NT2/D1 (cell line): ENCODE measurements around the gene PKNOX2.

Source experiments
- SUZ12 ChIP-seq: IDR thresholded peaks from 2 replicates; pipeline ENCODE4 v1.6.1; 2011; ENCODE audit not compliant: insufficient read length, insufficient read depth; ENCODE audit errors: extremely low read depth
- YY1 ChIP-seq: IDR thresholded peaks from 2 replicates; pipeline ENCODE4 v1.6.1; 2011; ENCODE audit not compliant: insufficient read length, insufficient read depth

GRCh38 chr11:125370561-125371389, 206.2 kb downstream of the PKNOX2 start:
- TF ChIP-seq YY1 (no peak), SUZ12 (no peak)
